NCI-H748 (cell line): ENCODE measurements around the gene OXLD1.

Source experiments
- DNase-seq: peaks from one replicate; lab custom pipeline; 2025; ENCODE audit not compliant: unreplicated experiment; lab: John Stamatoyannopoulos, UW

Gene OXLD1

GRCh38 chr17:81702934-81703746, 36.7 kb upstream of the OXLD1 start, which contains the start of gene MRPL12:
MRPL12 (plus strand) TSS chr17:81703367; CDS start chr17:81703502, 135 bp downstream.
- DNase-seq, result peak; percentile 96

DNA sequence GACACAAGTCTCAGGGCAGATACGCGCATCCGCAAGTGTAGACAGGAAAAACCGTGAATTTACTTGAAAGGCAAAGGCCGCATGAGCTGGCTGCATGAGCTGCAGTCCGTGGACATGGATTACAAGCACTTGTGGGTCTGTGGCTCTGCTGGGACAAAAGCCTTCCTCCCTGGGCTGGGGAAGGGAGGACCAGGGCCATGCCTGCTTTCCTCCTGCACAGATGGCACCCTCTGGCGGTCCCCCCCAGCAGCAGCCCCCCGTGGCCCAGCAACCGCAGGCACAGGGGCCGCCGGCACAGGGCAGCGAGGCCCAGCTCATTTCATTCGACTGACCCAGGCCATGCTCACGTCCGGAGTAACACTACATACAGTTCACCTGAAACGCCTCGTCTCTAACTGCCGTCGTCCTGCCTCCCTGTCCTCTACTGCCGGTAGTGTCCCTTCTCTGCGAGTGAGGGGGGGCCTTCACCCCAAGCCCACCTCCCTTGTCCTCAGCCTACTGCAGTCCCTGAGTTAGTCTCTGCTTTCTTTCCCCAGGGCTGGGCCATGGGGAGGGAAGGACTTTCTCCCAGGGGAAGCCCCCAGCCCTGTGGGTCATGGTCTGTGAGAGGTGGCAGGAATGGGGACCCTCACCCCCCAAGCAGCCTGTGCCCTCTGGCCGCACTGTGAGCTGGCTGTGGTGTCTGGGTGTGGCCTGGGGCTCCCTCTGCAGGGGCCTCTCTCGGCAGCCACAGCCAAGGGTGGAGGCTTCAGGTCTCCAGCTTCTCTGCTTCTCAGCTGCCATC, 35.1 kb upstream of the OXLD1 start:
- DNase-seq, result no peak

- DNase-seq, result no peak
Measured at GRCh38 chr17:81700353-81701287, 34.2 kb upstream of the OXLD1 start.

DNA sequence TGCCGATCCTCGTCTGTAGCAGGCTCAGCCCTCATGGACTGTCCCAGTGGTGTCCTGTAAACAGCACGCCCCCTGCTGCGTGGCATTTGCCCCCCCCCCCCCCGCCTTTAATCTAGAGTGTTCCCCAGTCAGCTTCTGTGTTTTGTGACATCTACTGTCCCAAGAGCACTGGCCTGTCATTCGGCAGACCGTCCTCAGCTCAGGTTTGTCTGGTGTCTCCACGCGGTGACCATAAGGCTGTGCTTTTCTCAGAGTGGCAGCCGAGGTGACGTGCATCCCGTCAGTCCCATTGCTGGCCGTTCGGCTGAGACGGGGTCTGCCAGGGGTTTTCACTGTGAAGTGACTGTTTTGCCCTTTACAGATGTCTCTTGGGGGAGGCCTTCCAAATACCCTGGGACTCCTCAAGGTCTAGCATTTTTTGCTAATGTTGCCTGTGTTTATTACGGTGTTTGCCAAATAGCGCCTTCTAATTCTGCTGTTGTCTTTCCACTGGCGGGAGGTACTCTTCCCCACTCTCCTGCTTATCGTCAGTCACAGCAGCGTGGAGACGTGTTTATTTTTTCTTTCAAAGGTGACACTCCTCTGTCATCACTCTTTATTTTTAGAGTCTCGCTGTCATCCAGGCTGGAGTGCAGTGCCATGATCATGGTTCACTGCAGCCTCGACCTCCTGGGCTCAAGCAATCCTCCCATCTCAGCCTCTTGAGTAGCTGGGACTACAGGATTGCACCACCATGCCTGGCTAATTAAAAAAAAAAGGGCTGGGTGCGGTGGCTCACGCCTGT, 31.0 kb upstream of the OXLD1 start:
- no peak for DNase-seq

DNA sequence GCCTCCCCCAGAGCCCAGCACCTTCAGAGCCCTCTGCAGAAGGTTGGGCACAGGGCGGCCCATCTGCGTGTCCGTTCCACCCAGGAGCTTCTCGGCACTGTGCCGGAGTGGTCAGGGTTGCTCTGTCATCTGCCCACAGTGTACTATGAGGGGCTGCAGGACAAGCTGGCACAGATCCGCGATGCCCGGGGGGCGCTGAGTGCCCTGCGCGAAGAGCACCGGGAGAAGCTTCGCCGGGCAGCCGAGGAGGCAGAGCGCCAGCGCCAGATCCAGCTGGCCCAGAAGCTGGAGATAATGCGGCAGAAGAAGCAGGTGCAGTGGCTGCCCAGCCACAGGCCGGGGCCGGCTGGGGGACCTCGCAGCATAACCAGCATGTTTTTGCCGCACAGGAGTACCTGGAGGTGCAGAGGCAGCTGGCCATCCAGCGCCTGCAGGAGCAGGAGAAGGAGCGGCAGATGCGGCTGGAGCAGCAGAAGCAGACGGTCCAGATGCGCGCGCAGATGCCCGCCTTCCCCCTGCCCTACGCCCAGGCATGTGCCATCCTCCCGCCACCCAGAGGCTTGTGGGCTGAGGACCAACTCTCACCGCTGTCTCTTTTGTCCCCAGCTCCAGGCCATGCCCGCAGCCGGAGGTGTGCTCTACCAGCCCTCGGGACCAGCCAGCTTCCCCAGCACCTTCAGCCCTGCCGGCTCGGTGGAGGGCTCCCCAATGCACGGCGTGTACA, 30.0 kb upstream of the OXLD1 start:
- no peak for DNase-seq

DNA sequence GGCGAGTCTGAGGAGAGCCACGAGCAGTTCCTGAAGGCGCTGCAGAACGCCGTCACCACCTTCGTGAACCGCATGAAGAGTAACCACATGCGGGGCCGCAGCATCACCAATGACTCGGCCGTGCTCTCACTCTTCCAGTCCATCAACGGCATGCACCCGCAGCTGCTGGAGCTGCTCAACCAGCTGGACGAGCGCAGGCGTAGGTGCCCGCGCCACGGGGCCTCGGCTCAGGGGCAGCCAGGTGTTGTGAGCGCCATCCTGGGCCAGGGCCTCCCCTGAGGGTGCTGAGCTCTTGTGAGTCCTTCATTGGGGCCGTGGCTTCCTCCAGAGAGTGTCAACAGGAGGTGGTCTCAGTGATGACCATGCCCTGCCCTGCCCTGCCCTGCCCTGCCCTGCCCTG, 29.4 kb upstream of the OXLD1 start:
- DNase-seq, result no peak

DNA sequence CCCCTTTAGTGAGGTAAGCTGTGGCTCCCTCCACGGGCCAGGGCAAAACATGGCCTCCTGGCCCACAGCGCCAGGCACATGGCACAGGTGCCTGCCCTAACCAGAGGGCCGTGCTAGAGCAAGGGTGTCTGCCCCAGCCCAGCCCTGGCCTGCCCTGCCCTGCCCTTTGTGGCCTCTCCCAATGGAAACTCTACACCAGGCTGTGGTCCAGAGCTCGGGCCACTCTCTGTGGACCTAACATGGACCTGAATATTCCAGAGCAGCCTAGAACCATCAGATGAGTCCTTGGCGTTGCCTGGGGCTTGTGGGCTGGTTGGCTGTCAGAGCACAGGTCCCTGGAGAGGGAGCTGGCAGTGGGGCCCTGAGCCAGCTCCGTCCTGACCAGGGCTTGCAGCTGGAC, 28.8 kb upstream of the OXLD1 start:
- no peak for DNase-seq

GRCh38 chr17:81694810-81695209, 28.4 kb upstream of the OXLD1 start:
- no peak for DNase-seq

DNA sequence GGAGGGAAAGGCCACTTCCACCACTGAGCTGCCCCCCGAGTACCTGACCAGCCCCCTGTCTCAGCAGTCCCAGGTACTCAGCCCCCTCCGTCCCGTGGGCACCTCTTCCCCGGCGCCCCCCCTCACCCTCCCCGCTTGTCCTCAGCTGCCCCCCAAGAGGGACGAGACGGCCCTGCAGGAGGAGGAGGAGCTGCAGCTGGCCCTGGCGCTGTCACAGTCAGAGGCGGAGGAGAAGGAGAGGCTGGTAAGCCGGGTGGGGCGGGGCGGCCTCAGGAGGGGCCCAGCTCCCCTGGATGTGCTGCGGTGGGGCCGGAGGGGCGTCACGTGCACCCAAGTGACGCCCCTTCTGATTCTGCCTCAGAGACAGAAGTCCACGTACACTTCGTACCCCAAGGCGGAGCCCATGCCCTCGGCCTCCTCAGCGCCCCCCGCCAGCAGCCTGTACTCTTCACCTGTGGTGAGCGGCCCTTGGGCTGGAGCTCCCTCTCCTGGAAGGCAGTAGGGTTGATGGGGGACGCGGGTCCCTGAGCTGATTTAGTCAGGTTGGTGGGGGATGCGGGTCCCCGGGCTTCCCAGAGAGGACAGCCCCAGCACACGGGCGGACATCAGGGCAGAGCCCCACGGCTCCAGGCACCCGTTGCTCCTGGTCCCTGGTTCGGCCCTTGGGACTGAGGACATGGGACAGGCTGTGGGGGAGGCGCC, 27.3 kb upstream of the OXLD1 start:
- no peak for DNase-seq

- no peak for DNase-seq
Measured at GRCh38 chr17:81691608-81692007, 25.2 kb upstream of the OXLD1 start.

DNA sequence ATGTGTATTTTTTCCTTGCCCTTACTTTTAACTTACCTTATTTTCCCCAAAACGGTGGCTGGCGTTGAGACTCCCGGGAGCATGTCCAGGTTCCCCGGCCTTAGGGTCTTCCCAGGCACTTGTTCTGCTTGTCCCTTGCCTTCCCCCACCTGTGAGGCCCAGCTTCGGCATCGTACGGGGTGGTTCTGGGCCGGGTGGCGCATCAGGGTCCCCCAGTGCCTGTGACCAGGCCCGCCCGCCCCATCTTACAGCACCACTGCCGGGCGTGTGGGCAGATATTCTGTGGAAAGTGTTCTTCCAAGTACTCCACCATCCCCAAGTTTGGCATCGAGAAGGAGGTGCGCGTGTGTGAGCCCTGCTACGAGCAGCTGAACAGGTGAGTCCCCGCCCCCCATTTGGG, 24.8 kb upstream of the OXLD1 start:
- DNase-seq, result no peak

- no peak for DNase-seq
Measured at GRCh38 chr17:81690549-81690948, 24.1 kb upstream of the OXLD1 start.

DNA sequence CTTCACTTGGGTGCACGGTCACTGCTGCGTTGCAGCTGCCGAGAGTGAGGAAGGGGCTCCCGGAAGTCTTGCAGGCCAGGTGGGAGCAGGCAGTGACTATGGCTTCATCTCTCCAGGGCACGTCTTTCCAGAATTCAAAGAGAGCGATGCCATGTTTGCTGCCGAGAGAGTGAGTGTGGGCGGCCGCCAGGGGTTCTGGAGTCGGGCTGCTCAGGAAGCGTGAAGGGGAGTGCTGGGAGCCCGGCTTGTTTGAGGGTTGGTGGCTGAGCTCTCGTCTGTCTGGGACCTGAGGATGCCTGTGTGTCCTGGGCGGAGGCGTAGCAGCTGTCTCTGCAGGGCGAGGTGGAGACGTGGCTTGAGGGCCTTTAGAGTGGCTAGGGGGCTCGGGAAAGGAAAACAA, 23.7 kb upstream of the OXLD1 start:
- no peak for DNase-seq

GRCh38 chr17:81688616-81689015, 22.2 kb upstream of the OXLD1 start:
- no peak for DNase-seq

DNA sequence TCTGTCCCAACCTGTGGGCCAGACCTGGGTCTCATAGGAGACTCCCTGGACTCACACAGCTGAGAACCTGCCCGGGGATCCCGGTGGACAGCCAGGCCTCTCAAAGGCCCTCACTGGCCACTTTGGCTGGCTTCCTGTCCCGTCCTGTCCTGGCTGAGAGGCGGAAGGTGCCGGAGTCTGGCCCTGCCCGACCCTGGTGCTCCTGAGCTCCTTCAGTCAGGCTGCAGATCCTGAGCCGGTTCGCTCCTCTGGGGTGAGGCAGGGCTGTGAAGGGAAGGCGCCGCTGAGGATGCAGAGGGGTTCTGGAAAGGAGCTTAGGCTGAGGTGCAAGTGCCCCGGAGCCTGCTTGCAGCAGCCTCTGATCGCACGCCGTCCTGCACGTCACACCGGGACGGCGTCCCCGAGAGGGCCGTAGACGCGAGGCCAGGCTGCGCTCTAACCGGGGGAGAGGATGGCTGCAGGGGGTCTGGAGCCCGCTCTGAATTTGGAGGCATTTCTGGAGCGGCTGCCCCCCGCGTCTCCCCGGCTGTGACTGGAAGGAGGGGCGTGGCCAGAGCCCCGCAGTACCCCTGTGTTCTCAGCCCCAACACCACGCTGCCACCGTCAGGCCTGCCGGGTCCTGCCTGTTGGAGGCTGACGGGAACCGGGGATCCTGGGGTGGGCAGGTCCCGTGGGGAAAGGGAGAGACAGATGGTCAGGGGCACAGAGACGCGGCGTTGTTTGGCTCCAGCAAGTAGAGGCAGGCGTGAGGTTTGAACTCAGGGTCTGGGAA, 21.6 kb upstream of the OXLD1 start:
- no peak for DNase-seq

DNA sequence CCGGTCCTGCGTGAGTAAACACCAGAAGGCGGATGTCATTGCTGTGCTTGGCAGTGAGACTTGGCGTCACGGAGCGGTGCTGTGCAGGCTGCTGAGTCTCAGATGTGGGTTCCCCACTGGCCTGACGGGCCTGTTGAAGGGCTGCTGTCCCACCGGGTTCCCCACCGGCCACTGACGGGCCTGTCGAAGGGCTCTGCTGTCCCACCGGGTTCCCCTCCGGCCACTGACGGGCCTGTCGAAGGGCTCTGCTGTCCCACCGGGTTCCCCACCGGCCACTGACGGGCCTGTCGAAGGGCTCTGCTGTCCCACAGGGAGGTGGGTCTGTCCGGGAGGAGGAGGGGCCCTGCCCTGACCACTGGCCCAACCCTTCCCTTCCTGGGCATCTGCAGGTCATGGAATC, 20.2 kb upstream of the OXLD1 start:
- DNase-seq, result no peak

GRCh38 chr17:81685108-81685507, 18.7 kb upstream of the OXLD1 start:
- peak; percentile 16 for DNase-seq

GRCh38 chr17:81684442-81684911, 18.1 kb upstream of the OXLD1 start:
- DNase-seq, result no peak
